NCI-H1092 (cell line): ENCODE measurements around the gene PLPP7.
"Not testable (repeated sequence)": the region's sequence is repeated elsewhere in the genome, so short reads cannot be mapped to it uniquely, and the experiment has no call there.

ENCODE experiments used
- DNase-seq: peaks from one replicate; lab custom pipeline; 2025; lab: John Stamatoyannopoulos, UW

PLPP7 gene

GRCh38 chr9:131289301-131290035 is at the start of gene PLPP7:
TSS of gene PLPP7 (plus strand) at chr9:131289723. CDS start at chr9:131289998, 275 bp downstream.
- no peak for DNase-seq

DNA sequence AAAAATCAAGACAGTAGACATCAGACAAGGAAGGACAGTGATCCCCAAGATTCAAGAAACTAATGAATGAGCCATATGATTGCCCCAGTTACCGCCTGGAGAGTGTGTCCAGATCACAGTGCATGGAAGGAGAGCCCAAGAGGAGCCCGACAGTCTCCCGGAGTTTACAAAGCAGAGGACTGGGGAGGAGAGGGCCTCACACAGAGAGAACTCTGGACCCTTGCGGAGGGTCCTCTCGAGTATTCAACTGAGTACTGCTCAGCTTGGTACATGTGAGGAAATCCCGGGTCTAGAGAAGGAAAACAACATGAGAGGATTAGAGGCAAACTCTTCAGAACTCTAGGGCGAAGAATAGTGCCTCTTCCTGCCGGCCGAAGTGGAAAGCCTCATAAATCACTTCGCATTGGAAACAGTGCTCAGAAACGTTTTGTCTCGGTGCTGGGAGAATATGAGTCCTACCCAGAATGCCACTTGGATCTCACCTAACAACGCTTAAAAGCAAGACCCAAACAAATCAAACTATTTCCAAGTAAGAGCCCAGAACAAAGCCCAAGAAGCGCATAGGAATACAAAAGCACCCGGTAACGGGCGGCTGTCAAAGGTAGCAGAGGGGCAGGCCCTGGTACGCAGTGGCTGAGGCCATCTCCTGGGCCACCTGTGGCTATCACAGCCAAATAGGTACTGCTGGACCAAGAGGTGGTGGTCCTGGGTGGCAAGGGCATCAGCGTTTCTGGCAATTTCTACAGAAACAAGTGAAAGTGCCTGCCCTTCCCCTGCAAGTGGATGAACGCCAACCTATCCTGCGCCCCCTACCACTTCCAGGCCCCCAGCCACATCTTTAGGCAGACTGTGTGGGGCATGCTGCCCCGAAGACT is 49.2 kb upstream of the PLPP7 start:
- DNase-seq, result no peak

DNA sequence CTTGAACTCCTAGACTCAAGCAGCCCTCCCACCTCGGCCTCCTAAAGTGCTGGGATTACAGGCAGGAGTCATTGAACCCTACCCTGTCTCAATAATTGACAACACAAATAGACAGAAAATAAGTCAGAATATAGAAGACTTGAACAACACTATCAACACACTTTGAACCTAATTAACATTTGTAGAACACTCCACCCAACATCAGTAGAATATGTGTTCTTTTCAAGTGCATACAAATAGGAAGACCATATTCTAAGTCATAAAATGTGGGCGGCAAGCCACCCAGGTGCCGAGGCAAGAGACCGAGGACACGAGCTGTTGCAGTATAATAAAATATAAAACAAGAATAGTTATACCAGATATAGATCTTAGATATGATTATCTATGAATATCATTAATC is 45.2 kb upstream of the PLPP7 start:
- DNase-seq, result not testable (repeated sequence)

GRCh38 chr9:131246618-131247017 is 42.9 kb upstream of the PLPP7 start:
- no peak for DNase-seq

GRCh38 chr9:131252120-131252519 is 37.4 kb upstream of the PLPP7 start:
- DNase-seq, result no peak

- no peak for DNase-seq
These were observed 35.5 kb upstream of the PLPP7 start for GRCh38 chr9:131253891-131254491.

GRCh38 chr9:131254626-131255025 is 34.9 kb upstream of the PLPP7 start:
- DNase-seq, result no peak

DNA sequence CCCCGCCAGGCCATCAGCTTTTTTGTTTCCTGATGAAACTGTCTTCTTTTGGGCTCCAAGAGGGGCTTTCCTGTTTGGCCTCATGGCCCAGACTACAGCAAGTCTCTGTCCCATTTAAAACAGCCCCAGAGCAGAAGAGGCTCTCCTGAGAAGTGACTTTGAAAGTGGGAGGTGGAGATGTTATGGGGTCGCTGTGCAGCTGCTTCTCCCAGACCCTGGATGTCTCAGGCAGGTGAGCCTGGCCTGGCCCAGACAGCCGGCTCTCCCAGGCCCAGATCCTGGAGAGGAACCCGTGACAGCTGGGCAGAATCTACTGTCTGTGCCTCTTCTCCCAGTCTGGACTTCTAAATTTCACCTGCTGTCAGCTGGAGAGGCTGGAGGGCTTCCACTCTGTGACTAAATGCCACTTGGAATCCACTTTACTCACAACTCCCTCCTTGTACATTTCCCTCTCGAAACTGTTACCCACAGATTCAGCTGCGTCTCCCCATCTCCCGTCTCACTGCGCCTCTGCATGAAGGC is 33.8 kb upstream of the PLPP7 start:
- DNase-seq, result no peak

- DNase-seq, result no peak
These were observed 32.1 kb upstream of the PLPP7 start for GRCh38 chr9:131257266-131258025.

- no peak for DNase-seq
These were observed 31.3 kb upstream of the PLPP7 start for GRCh38 chr9:131258186-131258585.

DNA sequence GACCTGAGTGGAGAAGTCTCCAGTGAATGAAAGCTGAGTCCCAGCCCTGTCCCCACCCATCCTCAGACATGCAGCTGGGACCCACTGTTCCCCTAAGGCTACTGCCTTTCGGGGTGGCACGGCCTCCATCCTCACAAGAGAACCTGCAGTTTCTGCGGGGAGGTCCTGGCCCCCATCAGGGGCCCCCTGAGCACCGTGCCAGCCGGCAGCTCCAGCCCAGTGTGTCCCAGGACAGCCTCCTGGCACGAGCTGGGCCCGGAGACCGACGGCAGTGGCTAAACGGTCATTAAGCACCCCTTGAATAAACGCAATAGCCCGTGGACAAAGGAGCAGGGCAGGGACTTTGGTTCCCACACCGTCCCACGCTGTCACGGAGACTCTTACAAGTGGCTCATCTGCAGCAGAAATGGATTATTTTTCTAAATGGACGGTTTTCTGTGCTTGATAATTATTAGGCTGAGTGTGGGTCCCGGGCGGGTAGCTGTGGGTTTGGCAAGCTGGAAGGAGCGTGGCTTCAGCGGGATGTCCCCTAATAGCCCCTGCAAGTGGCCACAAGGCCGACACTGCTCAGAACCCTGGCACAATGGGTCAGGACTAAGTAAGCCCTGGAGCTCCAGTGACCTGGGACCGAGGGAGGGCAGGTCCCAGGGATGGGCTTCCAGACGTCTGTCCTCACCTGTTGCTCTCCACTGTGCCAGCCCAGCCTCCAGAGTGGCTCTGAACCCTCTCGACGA is 30.7 kb upstream of the PLPP7 start:
- no peak for DNase-seq

DNA sequence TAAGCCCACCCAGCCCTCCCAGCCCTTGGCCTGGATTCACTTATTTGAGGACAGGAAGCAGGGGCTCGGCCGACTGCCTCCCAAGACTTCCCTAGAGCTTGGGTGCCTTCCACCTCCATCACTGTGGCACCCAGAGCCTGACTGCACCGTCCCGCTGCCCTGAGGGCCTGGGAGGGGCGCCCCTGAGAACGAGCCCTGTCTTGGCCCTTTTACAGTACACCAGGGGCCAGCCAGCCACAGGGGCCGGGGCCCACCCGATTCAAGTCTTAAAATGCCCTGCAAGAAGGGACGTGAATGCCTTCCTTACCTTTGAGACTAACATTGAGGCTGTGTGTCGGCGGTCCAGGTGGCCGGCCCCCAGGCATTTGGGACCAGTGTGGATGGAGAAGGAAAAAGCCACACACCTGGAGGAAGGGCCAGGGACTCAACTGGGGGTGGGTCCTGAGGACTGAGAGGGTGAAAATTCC is 30.1 kb upstream of the PLPP7 start:
- no peak for DNase-seq

- no peak for DNase-seq
These were observed 29.5 kb upstream of the PLPP7 start for GRCh38 chr9:131259916-131260597.

DNA sequence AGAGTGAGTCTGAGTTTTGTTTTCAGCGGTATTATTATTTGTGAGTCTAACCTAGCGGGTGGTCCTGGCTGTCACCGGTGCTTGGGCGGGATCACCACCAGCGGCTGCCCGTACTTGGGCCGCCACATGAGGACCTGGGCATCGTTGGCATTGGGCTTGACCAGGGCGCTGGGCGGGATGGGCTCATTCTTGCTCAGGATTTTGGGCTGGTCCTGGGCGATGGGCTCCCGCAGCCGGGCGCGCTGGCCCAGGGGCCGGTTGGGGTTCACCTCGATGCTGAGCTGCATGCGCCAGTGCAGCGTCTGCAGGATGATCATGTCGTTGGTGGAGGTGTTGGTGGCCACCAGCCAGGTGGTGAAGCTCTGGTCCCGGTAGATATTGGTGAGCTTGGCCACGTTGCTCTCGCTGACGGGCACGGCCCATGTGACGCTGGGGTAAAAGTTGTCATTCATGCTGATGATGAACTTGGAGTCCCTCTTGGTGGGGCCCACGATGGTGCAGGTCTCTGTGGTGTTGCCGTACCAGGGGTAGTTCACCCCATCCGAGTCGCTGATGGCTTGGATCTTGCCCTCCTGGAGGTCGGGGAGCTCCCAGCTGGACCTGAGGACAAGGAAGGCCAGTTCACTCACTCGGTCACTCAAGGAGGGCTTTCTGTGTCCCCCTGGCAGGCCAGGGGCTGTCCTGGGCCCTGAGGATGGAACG is 28.6 kb upstream of the PLPP7 start:
- DNase-seq, result no peak

DNA sequence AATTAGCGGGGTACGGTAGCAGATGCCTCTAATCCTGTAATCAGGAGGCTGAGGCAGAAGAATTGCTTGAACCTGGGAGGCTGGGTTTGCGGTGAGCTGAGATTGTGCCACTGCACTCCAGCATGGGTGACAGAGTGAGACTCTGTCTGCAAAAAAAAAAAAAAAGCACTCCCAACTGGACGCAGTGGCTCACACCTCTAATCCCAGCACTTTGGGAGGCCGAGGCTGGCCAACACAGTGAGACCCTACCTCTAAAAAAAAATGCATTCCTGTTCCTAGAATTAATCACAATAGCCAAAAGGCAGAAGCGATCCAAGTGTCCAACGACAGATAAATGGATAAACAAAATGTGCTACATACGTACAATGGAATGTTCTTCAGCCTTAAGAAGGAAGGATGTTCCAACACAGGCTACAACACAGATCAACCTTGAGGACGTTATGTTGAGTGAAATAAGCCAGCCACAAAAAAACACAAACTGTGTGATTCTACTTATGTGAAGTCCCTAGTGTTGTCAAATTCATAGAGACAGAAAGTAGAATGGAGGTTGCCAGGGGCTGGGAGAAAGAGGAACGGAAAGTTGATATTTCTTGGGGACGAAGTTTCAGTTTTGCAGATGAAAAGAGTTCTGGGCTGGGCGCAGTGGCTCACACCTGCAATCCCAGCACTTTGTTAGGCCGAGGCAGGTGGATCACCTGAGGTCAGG is 27.0 kb upstream of the PLPP7 start:
- no peak for DNase-seq

DNA sequence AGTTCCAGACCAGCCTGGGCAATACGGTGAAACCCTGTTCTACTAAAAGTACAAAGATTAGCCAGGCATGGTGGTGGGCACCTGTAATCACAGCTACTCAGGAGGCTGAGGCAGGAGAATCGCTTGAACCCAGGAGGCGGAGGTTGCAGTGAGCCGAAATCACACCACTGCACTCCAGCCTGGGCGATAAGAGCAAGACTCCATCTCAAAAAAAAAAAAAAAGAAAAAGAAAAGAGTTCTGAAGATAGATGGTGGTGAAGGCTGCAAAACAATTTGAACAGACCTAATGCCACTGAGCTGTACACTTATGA is 26.5 kb upstream of the PLPP7 start:
- not testable (repeated sequence) for DNase-seq

- DNase-seq, result no peak
These were observed 25.8 kb upstream of the PLPP7 start for GRCh38 chr9:131263701-131264100.

DNA sequence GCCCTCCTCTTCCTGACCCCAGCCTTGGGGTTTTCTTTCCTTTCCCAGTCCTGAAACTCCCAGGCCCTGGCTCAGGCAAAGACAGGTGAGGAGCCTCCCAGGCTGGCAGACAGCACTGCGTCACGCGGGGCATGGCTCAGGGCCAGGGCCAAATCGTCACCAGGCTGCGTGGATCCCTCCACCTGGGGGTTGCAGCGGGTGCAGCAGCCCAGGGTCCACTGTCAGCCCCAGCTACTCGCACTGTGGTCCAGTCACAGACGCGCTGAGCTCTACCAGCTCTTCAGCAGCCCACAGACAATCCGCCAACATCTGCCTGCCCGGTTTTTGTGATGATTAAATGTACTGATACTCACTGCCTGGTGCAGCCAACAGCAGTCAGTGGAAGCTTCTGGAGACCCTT is 25.3 kb upstream of the PLPP7 start:
- no peak for DNase-seq
